KMS-11 (cell line): ENCODE measurements around the gene ISG15.

Experiments used
- H2AFZ ChIP-seq: fragments of 200-600 bp; sonication (generic); 2 replicates; pipeline ENCODE4 v1.6.1; 2016; ENCODE audit warnings: antibody characterized with exemption, mixed run types, low read depth
- H3K27ac ChIP-seq: fragments of 200-600 bp; sonication (generic); 2 replicates; pipeline ENCODE4 v1.6.1; 2016; ENCODE audit warnings: mild to moderate bottlenecking, mixed run types
- H3K27me3 ChIP-seq: fragments of 200-600 bp; sonication (generic); 2 replicates; pipeline ENCODE4 v1.6.1; 2017; ENCODE audit warnings: mild to moderate bottlenecking, low read depth, mixed run types, moderate library complexity; ENCODE audit not compliant: insufficient read depth
- H3K36me3 ChIP-seq: fragments of 200-600 bp; sonication (generic); 2 replicates; pipeline ENCODE4 v1.6.1; 2017; ENCODE audit warnings: mild to moderate bottlenecking, mixed run types; ENCODE audit not compliant: insufficient read depth
- H3K4me1 ChIP-seq: fragments of 200-600 bp; sonication (generic); 2 replicates; pipeline ENCODE4 v1.6.1; 2016; ENCODE audit warnings: mild to moderate bottlenecking, low read depth, mixed run types; ENCODE audit not compliant: poor library complexity, severe bottlenecking
- H3K4me2 ChIP-seq: fragments of 200-600 bp; sonication (generic); 2 replicates; pipeline ENCODE4 v1.7.0; 2016; ENCODE audit warnings: mild to moderate bottlenecking, mixed run types
- H3K4me3 ChIP-seq: fragments of 200-600 bp; sonication (generic); IDR thresholded peaks from 2 replicates; pipeline ENCODE4 v1.6.1; 2017; ENCODE audit warnings: low read depth, low read length, mixed read lengths; ENCODE audit not compliant: insufficient read depth
- H3K79me2 ChIP-seq: fragments of 200-600 bp; sonication (generic); 2 replicates; pipeline ENCODE4 v1.6.1; 2016; ENCODE audit warnings: low read depth, mixed run types; ENCODE audit not compliant: insufficient read depth
- H3K9ac ChIP-seq: fragments of 200-600 bp; sonication (generic); 2 replicates; pipeline ENCODE4 v1.6.1; 2016; ENCODE audit warnings: mild to moderate bottlenecking, mixed run types
- H4K20me1 ChIP-seq: fragments of 200-600 bp; sonication (generic); 2 replicates; pipeline ENCODE4 v1.6.1; 2016; ENCODE audit warnings: mild to moderate bottlenecking, mixed run types; ENCODE audit not compliant: insufficient read depth
- CTCF ChIP-seq: fragments of 200-600 bp; sonication (generic); conservative IDR thresholded peaks from 2 replicates; pipeline ENCODE4 v1.6.1; 2017; ENCODE audit warnings: low read depth, mild to moderate bottlenecking, antibody characterized with exemption, low read length, moderate library complexity, mixed read lengths

Gene ISG15

GRCh38 chr1:1013105-1013921 is at the start of gene ISG15:
TSS of gene ISG15 (plus strand) at chr1:1013497. CDS start at chr1:1013574, 77 bp downstream.
- Histone ChIP-seq H3K4me3 (peak within 1 kb of the TSS; percentile 87), H4K20me1 (no peaks in the 10 kb centered on the region), H3K27me3 (peaks cover 34% of the 10 kb centered on the region), H3K27ac (peak within 1 kb of the TSS; percentile 35; the same call in 1 of the 2 replicates), H3K79me2 (no peaks in the 10 kb centered on the region), H3K4me1 (peaks cover 15% of the 10 kb centered on the region), H3K9ac (peak within 1 kb of the TSS; percentile 64), H3K36me3 (no peaks in the 10 kb centered on the region), H3K4me2 (peak within 1 kb of the TSS; percentile 90), H2AFZ (peak within 1 kb of the TSS; percentile 91)
- TF ChIP-seq CTCF: 0 out of 2 replicates have a peak, but pooled peaks have one; percentile 14

GRCh38 chr1:963746-964525 is 49.4 kb upstream of the ISG15 start:
- no peak overlapping the region for H3K4me3 ChIP-seq
- H3K4me2 ChIP-seq: no peak overlapping the region
- peaks cover under 1% of the 10 kb centered on the region for H3K79me2 ChIP-seq
- no peak overlapping the region for H3K9ac ChIP-seq
- H3K27me3 ChIP-seq: no peaks in the 10 kb centered on the region; the same call in 1 of the 2 replicates
- H2AFZ ChIP-seq: no peak overlapping the region
- H4K20me1 ChIP-seq: no peaks in the 10 kb centered on the region
- H3K27ac ChIP-seq: no peak overlapping the region
- H3K36me3 ChIP-seq: no peaks in the 10 kb centered on the region
- no peak for TF ChIP-seq CTCF
- H3K4me1 ChIP-seq: peaks cover 27% of the 10 kb centered on the region

- no peak overlapping the region for H3K27ac ChIP-seq
- H3K27me3 ChIP-seq: no peaks in the 10 kb centered on the region
Measured at GRCh38 chr1:964691-965525, 48.4 kb upstream of the ISG15 start.

More at GRCh38 chr1:964691-965525, 48.4 kb upstream of the ISG15 start:
- Histone ChIP-seq H3K36me3 (no peaks in the 10 kb centered on the region), H3K4me3 (no peak overlapping the region), H2AFZ (no peak overlapping the region), H3K4me2 (no peak overlapping the region), H4K20me1 (no peaks in the 10 kb centered on the region), H3K79me2 (no peaks in the 10 kb centered on the region), H3K9ac (no peak overlapping the region), H3K4me1 (peaks cover 22% of the 10 kb centered on the region)
- no peak for TF ChIP-seq CTCF
